Measurements from ENCODE around the gene DPYD.
"Not testable (repeated sequence)": the region's sequence is repeated elsewhere in the genome, so short reads cannot be mapped to it uniquely, and the experiment has no call there.

DPYD gene

DNA sequence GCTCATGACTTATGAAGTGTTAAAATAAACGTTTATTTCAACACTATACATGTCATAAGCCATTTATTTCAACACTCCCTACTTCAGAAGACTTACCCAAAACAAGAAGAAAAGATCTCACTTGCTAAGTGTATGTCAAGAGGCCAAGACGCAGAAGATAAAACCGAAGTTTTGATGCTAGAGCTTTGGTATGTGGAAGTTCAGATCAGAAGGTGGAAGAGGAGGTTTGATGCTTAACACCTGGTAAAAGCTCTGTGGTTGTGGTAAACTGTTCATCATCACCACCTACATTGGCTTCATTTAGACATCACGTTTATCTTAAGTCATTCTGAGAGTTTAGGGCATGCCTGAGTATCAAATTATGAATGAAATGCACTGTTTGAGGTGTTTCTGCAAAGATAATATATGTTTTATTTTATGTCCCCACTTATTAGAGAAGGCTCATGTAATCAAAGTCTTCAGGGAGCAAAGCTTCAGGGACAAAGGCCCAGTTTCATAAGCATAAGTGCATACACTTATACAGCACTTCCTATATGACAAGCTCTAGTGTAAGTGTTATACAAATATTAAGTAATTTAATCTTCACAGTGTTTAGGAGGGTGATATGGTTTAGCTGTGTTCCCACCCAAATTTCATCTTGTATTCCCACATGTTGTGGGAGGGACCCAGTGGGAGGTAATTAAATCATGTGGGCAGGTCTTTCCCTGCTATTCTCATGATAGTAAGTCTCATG is 665.9 kb downstream of the DPYD start:
- no peaks in the 10 kb centered on the region for H3K27me3 ChIP-seq (ENCODE audit: control insufficient read depth, insufficient read depth, low read length)
- no peak overlapping the region for H3K4me3 ChIP-seq (ENCODE audit: low read depth, low read length)

DNA sequence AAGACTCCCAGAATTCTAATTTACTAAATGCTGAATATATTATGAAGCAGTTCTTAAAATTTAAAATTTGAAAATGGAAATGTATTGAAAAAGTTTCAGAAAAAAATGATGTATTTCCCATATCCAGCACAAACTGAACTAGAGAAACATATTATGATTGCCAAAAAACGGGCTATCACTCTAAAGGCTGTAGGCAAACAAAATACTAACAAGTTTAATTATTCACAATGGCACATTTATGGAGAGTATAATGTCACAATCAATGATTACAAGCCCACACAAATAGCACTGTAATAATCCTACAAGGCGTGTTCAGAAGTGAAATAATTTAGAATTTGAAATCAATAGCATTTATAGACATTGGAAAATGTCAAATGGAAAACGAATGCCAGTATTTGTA is 667.9 kb downstream of the DPYD start:
- Histone ChIP-seq H3K36me3 (ENCODE audit: control insufficient read depth, insufficient read depth, low read length) (no peaks in the 10 kb centered on the region), H3K9ac (ENCODE audit: low read length) (no peak overlapping the region), H3K27me3 (ENCODE audit: control insufficient read depth, insufficient read depth, low read length) (no peaks in the 10 kb centered on the region), H3K27ac (ENCODE audit: low read depth, low read length) (no peak overlapping the region), H3K4me1 (ENCODE audit: control insufficient read depth, insufficient read depth, low read length) (no peaks in the 10 kb centered on the region), H3K4me3 (ENCODE audit: low read depth, low read length) (no peak overlapping the region), H3K9me3 (ENCODE audit: control insufficient read depth, insufficient read depth, low read depth, low read length) (peaks cover 4% of the 10 kb centered on the region; the same call in 1 of the 2 replicates)

More for the DNA sequence above, 665.9 kb downstream of the DPYD start:
- H3K9ac ChIP-seq (ENCODE audit: low read length) = no peak overlapping the region
- H3K4me1 ChIP-seq (ENCODE audit: control insufficient read depth, insufficient read depth, low read length) = no peaks in the 10 kb centered on the region
- no peaks in the 10 kb centered on the region for H3K36me3 ChIP-seq (ENCODE audit: control insufficient read depth, insufficient read depth, low read length)
- H3K9me3 ChIP-seq (ENCODE audit: control insufficient read depth, insufficient read depth, low read depth, low read length) = no peaks in the 10 kb centered on the region
- no peak overlapping the region for H3K27ac ChIP-seq (ENCODE audit: low read depth, low read length)

- H3K9me3 ChIP-seq (ENCODE audit: control insufficient read depth, insufficient read depth, low read depth, low read length) = peaks cover 4% of the 10 kb centered on the region; the same call in 1 of the 2 replicates
- H3K27ac ChIP-seq (ENCODE audit: low read depth, low read length) = no peak overlapping the region
- no peaks in the 10 kb centered on the region for H3K27me3 ChIP-seq (ENCODE audit: control insufficient read depth, insufficient read depth, low read length)
- H3K9ac ChIP-seq (ENCODE audit: low read length) = no peak overlapping the region
- H3K4me3 ChIP-seq (ENCODE audit: low read depth, low read length) = no peak overlapping the region
- no peaks in the 10 kb centered on the region for H3K36me3 ChIP-seq (ENCODE audit: control insufficient read depth, insufficient read depth, low read length)
- H3K4me1 ChIP-seq (ENCODE audit: control insufficient read depth, insufficient read depth, low read length) = no peaks in the 10 kb centered on the region
Measured at GRCh38 chr1:97252076-97252475, 668.8 kb downstream of the DPYD start.

DNA sequence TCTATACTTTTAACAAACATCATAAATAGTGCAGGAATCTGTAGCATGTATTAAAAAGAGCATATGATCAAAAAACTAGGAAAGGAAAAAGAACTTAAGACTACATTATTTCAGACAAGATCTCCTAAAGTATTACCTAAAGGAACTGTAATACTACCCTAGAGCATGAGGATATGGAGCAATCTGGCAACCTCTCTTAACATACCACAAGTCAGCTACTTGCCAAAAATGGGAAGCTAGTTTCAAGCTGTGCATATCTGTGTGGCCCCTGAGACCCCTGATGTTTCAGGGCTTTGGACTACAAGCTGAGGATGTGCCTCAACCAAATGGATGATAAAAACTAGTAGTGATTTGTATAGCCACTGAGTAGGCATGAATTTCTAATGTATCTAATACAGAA is 673.6 kb downstream of the DPYD start:
- no peaks in the 10 kb centered on the region for H3K27me3 ChIP-seq (ENCODE audit: control insufficient read depth, insufficient read depth, low read length)
- no peak overlapping the region for H3K9ac ChIP-seq (ENCODE audit: low read length)
- H3K9me3 ChIP-seq (ENCODE audit: control insufficient read depth, insufficient read depth, low read depth, low read length) = peaks cover 4% of the 10 kb centered on the region; the same call in 1 of the 2 replicates
- no peaks in the 10 kb centered on the region for H3K4me1 ChIP-seq (ENCODE audit: control insufficient read depth, insufficient read depth, low read length)
- H3K36me3 ChIP-seq (ENCODE audit: control insufficient read depth, insufficient read depth, low read length) = no peaks in the 10 kb centered on the region
- H3K27ac ChIP-seq (ENCODE audit: low read depth, low read length) = no peak overlapping the region
- no peak overlapping the region for H3K4me3 ChIP-seq (ENCODE audit: low read depth, low read length)

DNA sequence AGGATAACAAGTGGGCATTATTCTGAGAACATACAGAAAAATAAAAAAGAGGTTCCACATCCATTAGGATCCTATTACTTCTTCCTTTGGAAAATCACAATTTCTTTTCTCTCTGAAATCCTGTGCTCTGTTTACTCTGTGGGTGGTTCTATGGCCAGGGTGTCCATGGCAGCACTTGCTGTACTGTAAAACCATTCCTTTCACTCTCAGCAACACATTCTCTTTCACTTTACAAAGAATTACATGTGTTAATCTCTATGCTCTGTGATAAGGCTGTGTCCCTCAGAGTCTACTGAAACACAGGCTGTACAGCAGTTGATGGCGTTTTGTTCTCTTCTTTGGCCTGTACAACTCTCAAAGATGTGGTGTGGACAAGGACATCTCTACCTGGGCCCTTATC is 675.2 kb downstream of the DPYD start:
- no peaks in the 10 kb centered on the region for H3K27me3 ChIP-seq (ENCODE audit: control insufficient read depth, insufficient read depth, low read length)
- no peak overlapping the region for H3K27ac ChIP-seq (ENCODE audit: low read depth, low read length)
- H3K4me3 ChIP-seq (ENCODE audit: low read depth, low read length) = no peak overlapping the region
- no peaks in the 10 kb centered on the region for H3K4me1 ChIP-seq (ENCODE audit: control insufficient read depth, insufficient read depth, low read length)
- peaks cover 4% of the 10 kb centered on the region; the same call in 1 of the 2 replicates for H3K9me3 ChIP-seq (ENCODE audit: control insufficient read depth, insufficient read depth, low read depth, low read length)
- H3K9ac ChIP-seq (ENCODE audit: low read length) = no peak overlapping the region
- H3K36me3 ChIP-seq (ENCODE audit: control insufficient read depth, insufficient read depth, low read length) = no peaks in the 10 kb centered on the region

- Histone ChIP-seq H3K4me1 (ENCODE audit: control insufficient read depth, insufficient read depth, low read length) (no peaks in the 10 kb centered on the region), H3K27me3 (ENCODE audit: control insufficient read depth, insufficient read depth, low read length) (no peaks in the 10 kb centered on the region), H3K9me3 (ENCODE audit: control insufficient read depth, insufficient read depth, low read depth, low read length) (peaks cover 4% of the 10 kb centered on the region; the same call in 1 of the 2 replicates), H3K9ac (ENCODE audit: low read length) (no peak overlapping the region), H3K27ac (ENCODE audit: low read depth, low read length) (no peak overlapping the region), H3K36me3 (ENCODE audit: control insufficient read depth, insufficient read depth, low read length) (no peaks in the 10 kb centered on the region), H3K4me3 (ENCODE audit: low read depth, low read length) (no peak overlapping the region)
Measured at GRCh38 chr1:97245026-97245425, 675.8 kb downstream of the DPYD start.

- Histone ChIP-seq H3K9me3 (ENCODE audit: control insufficient read depth, insufficient read depth, low read depth, low read length) (peaks cover 4% of the 10 kb centered on the region; the same call in 1 of the 2 replicates), H3K36me3 (ENCODE audit: control insufficient read depth, insufficient read depth, low read length) (no peaks in the 10 kb centered on the region), H3K4me3 (ENCODE audit: low read depth, low read length) (no peak overlapping the region), H3K9ac (ENCODE audit: low read length) (no peak overlapping the region), H3K27ac (ENCODE audit: low read depth, low read length) (no peak overlapping the region), H3K27me3 (ENCODE audit: control insufficient read depth, insufficient read depth, low read length) (no peaks in the 10 kb centered on the region), H3K4me1 (ENCODE audit: control insufficient read depth, insufficient read depth, low read length) (no peaks in the 10 kb centered on the region)
Measured at GRCh38 chr1:97243973-97244560, 676.8 kb downstream of the DPYD start.

DNA sequence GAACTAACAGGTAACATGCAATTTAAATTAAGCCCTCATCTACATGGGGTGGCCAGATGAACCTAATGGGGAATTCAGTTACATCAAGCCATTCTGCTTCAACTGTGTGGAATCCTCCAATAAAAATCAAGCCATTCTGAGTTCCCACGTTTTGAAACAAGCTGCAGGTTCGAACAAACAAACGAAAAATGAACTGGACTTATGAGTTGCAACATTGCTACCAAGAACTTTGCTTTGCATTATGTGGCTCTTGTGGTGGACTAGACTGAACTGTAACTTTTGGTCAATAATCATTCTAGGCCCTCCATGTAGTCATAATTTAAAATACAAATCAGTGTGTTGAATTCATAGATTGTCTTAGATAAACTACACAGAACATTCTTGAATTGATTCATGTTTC is 682.0 kb downstream of the DPYD start:
- Histone ChIP-seq H3K4me3 (ENCODE audit: low read depth, low read length) (no peak overlapping the region), H3K9ac (ENCODE audit: low read length) (no peak overlapping the region), H3K9me3 (ENCODE audit: control insufficient read depth, insufficient read depth, low read depth, low read length) (no peaks in the 10 kb centered on the region), H3K36me3 (ENCODE audit: control insufficient read depth, insufficient read depth, low read length) (no peaks in the 10 kb centered on the region), H3K27ac (ENCODE audit: low read depth, low read length) (no peak overlapping the region), H3K4me1 (ENCODE audit: control insufficient read depth, insufficient read depth, low read length) (no peaks in the 10 kb centered on the region), H3K27me3 (ENCODE audit: control insufficient read depth, insufficient read depth, low read length) (no peaks in the 10 kb centered on the region)

DNA sequence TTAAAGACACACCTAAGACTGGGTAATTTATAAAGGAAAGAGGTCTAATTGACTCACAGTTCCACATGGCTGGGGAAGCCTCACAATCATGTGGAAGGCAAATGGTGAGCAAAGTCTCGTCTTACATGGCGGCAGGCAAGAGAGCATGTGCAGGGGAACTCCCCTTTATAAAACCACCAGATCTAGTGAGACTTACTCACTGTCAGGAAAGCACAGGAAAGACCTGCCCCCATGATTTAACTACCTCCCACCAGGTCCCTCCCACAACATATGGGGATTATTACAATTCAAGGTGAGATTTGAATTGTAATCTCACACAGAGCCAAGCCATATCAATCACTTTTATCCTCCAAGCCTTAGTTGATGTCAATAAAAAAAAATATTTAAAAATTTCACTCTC is 689.5 kb downstream of the DPYD start:
- H3K27me3 ChIP-seq (ENCODE audit: control insufficient read depth, insufficient read depth, low read length); H3K27ac ChIP-seq (ENCODE audit: low read depth, low read length); H3K9ac ChIP-seq (ENCODE audit: low read length); H3K36me3 ChIP-seq (ENCODE audit: control insufficient read depth, insufficient read depth, low read length); H3K4me3 ChIP-seq (ENCODE audit: low read depth, low read length); H3K9me3 ChIP-seq (ENCODE audit: control insufficient read depth, insufficient read depth, low read depth, low read length); H3K4me1 ChIP-seq (ENCODE audit: control insufficient read depth, insufficient read depth, low read length): not testable (repeated sequence)

GRCh38 chr1:97212671-97213070 is 708.2 kb downstream of the DPYD start:
- no peak overlapping the region for H3K27ac ChIP-seq (ENCODE audit: low read depth, low read length)
- H3K27me3 ChIP-seq (ENCODE audit: control insufficient read depth, insufficient read depth, low read length) = no peaks in the 10 kb centered on the region
- no peak overlapping the region for H3K9ac ChIP-seq (ENCODE audit: low read length)
- no peaks in the 10 kb centered on the region for H3K36me3 ChIP-seq (ENCODE audit: control insufficient read depth, insufficient read depth, low read length)
- H3K4me1 ChIP-seq (ENCODE audit: control insufficient read depth, insufficient read depth, low read length) = no peaks in the 10 kb centered on the region
- no peaks in the 10 kb centered on the region for H3K9me3 ChIP-seq (ENCODE audit: control insufficient read depth, insufficient read depth, low read depth, low read length)
- H3K4me3 ChIP-seq (ENCODE audit: low read depth, low read length) = no peak overlapping the region

DNA sequence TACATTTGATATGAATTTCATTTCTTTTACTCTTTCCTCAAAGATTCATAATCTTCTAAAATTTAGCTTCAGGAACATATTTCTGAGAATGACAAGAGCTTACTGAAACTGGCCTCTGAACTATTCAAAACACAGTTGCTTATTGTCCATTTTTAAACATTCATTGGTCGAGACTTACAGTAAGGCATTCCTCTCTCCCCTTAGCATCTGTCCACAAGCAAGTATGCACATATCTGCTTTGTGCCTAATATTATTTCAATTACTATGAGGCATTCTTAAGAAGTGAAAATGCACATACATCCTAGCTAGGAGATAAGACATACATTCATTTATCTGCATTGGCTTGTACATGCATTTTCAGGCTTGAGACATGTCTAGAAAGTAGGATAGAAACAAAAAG is 710.5 kb downstream of the DPYD start:
- Histone ChIP-seq H3K9ac (ENCODE audit: low read length) (no peak overlapping the region), H3K36me3 (ENCODE audit: control insufficient read depth, insufficient read depth, low read length) (no peaks in the 10 kb centered on the region), H3K9me3 (ENCODE audit: control insufficient read depth, insufficient read depth, low read depth, low read length) (no peaks in the 10 kb centered on the region), H3K4me1 (ENCODE audit: control insufficient read depth, insufficient read depth, low read length) (no peaks in the 10 kb centered on the region), H3K4me3 (ENCODE audit: low read depth, low read length) (no peak overlapping the region), H3K27ac (ENCODE audit: low read depth, low read length) (no peak overlapping the region), H3K27me3 (ENCODE audit: control insufficient read depth, insufficient read depth, low read length) (no peaks in the 10 kb centered on the region)
